Lower leg skin (tissue), 4 donors: ENCODE measurements around the gene DDX6. TPM values are rescaled to one million over a fixed set of nuclear protein-coding genes. Genes with fewer than 3 reads are reported as not detected.
"Not testable (repeated sequence)": the region's sequence is repeated elsewhere in the genome, so short reads cannot be mapped to it uniquely, and the experiment has no call there.

Experiments
- DNase-seq, 2 donors: peaks; one replicate each; pipeline ENCODE4 v3.0.0-alpha.2; 2019; ENCODE audit warnings: low spot score in 2 of 2
- H3K4me3 ChIP-seq: fragments of 200-600 bp; sonication (generic); 2 replicates; pipeline ENCODE4 v1.5.1; 2017; ENCODE audit warnings: mild to moderate bottlenecking, low read depth; ENCODE audit not compliant: poor library complexity, severe bottlenecking
- POLR2A ChIP-seq, 2 donors: fragments of 450-650 bp; IDR thresholded peaks; one replicate each; pipeline ENCODE4 v1.6.1; 2016 to 2017; ENCODE audit warnings: antibody characterized with exemption in 2 of 2, mild to moderate bottlenecking in 1 of 2, moderate library complexity in 1 of 2
- WGBS, 2 donors: methylation state at CpG; one replicate each; pipeline ENCODE4 v1.1.5; 2018; 5-methylcytosine and 5-hydroxymethylcytosine counted together
- intact Hi-C: fragments of 100-400 bp; cut with DNase I; formaldehyde crosslinking; loops from one replicate; pipeline ENCODE4 v1.15.0; 2023; ENCODE audit warnings: low total_unique reads
- total RNA-seq, 4 donors: library from RNA; depleted of rRNA; stranded (reverse); fragments of >200 nt; gene quantifications; one replicate each; pipeline ENCODE4 v1.1.0, GENCODE V29; 2016
- TF ChIP-seq, protein P1 (sequence below), 3 donors: fragments of 450-650 bp; IDR thresholded peaks; one replicate each; pipeline ENCODE4 v1.5.1; 2016; ENCODE audit warnings: antibody characterized with exemption in 3 of 3, mild to moderate bottlenecking in 3 of 3, moderate library complexity in 2 of 3

DDX6 gene
- total RNA-seq, 4 donors from 2014 or later: 71.8 to 117 (median 88.6) TPM

DNA sequence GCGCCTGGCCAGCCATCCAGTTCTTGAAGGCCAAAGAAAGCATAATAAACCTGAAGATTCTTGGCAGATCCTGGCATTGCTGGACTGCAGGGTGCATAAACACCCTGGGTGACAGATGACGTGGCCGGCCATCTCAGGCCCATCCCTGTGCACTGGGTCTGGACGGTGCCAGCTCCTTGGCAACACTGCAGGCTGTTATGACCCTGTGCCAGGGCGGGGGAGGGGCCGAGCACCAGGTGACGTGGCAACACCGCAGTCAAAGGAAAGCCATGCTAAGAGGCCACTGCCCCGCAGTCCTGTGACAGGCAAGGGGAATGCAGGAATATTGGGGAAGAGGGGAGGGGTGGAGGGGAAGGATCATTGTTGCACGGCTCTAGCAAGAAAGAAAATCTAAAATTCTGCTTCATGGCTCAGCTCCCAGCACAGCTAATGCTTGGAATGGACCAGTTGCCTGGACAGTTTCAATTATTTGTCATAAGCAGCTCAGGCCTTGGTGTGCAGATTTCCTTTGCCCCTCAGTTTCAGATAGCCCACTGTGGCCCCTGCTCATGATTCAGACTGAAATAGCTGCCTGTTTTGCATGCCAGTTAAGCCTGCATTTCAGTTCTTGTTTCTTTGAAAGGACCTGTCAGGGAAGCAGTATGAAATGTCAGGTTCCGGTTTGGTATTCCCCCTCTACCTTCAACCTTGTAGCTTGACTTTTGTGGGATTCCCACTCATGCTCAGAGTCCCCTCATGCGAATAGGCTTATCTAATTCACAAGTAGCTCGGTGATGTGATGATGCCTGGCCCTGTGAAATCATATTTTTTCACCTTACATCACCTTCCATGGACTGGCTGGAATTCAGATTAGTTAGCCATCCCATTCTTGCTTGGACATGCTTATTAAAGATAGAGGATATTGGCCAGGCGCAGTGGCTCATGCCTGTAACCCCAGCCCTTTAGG, 29.7 kb upstream of the DDX6 start:
- peak; percentile 14 to 87 for DNase-seq
- H3K4me3 ChIP-seq: no peak overlapping the region
- TF ChIP-seq POLR2A (IDR thresholded peaks at IDR 0.05): no peak
- TF ChIP-seq, protein P1, sequence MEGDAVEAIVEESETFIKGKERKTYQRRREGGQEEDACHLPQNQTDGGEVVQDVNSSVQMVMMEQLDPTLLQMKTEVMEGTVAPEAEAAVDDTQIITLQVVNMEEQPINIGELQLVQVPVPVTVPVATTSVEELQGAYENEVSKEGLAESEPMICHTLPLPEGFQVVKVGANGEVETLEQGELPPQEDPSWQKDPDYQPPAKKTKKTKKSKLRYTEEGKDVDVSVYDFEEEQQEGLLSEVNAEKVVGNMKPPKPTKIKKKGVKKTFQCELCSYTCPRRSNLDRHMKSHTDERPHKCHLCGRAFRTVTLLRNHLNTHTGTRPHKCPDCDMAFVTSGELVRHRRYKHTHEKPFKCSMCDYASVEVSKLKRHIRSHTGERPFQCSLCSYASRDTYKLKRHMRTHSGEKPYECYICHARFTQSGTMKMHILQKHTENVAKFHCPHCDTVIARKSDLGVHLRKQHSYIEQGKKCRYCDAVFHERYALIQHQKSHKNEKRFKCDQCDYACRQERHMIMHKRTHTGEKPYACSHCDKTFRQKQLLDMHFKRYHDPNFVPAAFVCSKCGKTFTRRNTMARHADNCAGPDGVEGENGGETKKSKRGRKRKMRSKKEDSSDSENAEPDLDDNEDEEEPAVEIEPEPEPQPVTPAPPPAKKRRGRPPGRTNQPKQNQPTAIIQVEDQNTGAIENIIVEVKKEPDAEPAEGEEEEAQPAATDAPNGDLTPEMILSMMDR (IDR thresholded peaks at IDR 0.05): no peak
- intact Hi-C loops: no loop called here
- WGBS, 2 donors: 65 to 71% methylated on average over 11 to 14 of the region's 14 CpGs

DNA sequence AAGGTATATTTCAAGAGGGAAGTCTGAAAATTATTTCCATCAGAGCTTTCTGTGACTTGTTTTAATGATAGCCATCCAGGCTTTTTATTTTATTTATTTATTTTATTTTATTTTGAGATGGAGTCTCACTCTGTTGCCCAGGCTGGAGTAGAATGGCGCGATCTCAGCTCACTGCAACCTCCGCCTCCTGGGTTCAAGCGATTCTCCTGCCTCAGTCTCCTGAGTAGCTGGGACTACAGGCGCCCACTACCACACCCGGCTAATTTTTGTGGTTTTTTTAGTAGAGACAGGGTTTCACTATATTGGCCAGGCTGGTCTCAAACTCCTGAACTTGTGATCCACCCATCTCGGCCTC, 29.0 kb upstream of the DDX6 start:
- H3K4me3 ChIP-seq, intact Hi-C loops, DNase-seq: not testable (repeated sequence)
- 90 to 96% methylated on average over 7 of the region's 7 CpGs for WGBS, 2 donors

DNA sequence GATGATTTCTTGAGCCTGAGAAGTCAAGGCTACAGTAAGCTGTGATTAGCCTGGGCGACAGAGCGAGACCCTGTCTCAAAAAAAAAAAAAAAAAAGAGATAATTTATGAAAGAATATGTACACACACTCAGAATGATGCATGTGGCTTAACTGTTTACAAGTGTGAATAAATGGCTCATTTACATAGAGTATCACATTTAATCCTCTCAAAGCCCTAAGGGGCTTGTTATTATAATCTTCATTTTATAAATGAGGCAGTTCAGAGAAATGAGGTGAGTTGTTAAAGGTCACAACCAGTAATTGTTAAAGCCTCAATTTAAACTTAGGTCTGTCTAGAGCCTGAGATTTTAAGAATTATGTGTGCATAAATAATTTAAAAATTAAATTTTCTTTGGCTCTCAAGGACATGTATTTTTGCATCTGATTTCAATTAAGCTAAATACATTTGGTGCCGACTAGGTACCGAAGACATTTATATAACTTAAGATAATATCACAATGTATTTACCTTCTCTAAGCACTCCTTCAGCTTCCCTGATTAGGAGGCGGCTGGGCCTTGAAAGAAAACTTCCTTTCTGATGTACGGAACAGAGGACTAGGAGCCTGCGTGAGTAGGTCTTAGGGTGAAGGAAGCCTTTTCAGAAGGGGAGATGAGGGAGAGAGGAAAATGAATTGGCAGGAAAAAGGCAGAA, 28.5 kb upstream of the DDX6 start:
- 86 to 88% methylated on average over 7 of the region's 7 CpGs for WGBS, 2 donors
- intact Hi-C loops: no loop called here
- TF ChIP-seq POLR2A (IDR thresholded peaks at IDR 0.05): no peak
- TF ChIP-seq, protein P1 (IDR thresholded peaks at IDR 0.05): no peak
- no peak for DNase-seq
- no peak overlapping the region for H3K4me3 ChIP-seq

DNA sequence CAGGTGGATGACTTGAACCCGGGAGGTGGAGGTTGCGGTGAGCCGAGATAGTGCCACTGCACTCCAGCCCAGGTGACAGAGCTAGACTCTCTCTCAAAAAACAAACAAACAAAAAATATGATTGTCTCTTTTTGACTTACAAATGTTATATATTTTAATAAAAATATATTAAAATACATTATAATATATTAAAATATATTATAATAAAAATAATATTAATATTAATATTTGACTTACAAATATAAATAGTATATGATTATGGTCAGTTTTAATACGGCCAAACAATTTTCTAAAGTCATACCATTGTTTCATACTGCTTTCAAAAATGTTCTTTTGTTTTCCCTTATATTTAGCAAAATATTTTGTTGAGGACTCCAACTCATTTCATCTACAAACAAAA, 27.2 kb upstream of the DDX6 start:
- H3K4me3 ChIP-seq: no peak overlapping the region
- TF ChIP-seq, protein P1 (IDR thresholded peaks at IDR 0.05): no peak
- TF ChIP-seq POLR2A (IDR thresholded peaks at IDR 0.05): no peak
- intact Hi-C loops: no loop called here
- 95 to 96% methylated on average over 4 of the region's 4 CpGs for WGBS, 2 donors
- peak in 1 of 2 donors; percentile 49 for DNase-seq

DNA sequence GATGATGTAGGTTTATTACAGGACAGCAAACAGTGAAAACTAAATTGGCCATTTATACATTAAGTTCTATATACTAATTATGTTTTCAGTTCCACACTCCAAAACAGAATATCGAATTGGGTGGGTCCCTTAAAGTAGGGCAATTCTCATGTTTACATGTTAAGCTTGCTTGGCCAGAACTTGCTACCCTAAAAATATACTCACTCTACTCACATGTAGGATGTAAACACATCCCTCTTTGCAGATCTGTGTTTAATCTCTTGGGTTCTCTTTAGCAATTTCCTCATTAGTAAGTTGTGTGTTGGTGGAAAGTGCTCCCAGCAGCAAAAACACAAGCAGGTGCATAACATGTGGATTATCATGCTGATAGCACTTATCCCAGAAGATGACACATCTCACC, 22.6 kb upstream of the DDX6 start:
- no peak for DNase-seq
- H3K4me3 ChIP-seq: no peak overlapping the region
- intact Hi-C loops: no loop called here
- TF ChIP-seq POLR2A (IDR thresholded peaks at IDR 0.05): no peak
- TF ChIP-seq, protein P1 (IDR thresholded peaks at IDR 0.05): no peak
- 36 to 42% methylated on average over 1 of the region's 1 CpG for WGBS, 2 donors

DNA sequence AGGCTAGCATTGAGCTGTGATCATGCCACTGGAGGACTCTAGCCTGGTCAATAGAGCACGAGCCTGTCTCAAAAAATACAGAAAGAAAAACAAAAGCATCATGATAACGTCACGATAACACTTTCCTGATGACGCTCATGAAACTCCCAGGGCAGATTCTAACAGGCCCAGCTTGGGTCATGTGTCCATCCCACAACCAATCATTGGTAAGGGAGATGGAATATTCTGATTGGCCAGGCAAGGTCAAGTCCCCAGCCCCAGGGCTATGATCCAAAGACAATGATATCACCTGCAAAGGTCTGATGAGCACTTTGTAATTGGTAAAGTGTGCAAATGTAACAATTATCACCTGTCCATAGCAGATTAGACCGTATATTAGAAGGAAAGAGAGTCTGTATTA, 21.5 kb upstream of the DDX6 start:
- intact Hi-C loops: no loop called here
- TF ChIP-seq POLR2A (IDR thresholded peaks at IDR 0.05): no peak
- TF ChIP-seq, protein P1 (IDR thresholded peaks at IDR 0.05): no peak
- WGBS, 2 donors: 18 to 24% methylated on average over 3 to 5 of the region's 5 CpGs
- no peak overlapping the region for H3K4me3 ChIP-seq
- no peak for DNase-seq
